HG03558 (cell line): ENCODE results near the gene ZNF41.
"Not testable (repeated sequence)": the region's sequence is repeated elsewhere in the genome, so short reads cannot be mapped to it uniquely, and the experiment has no call there.

ENCODE experiments used
- ATAC-seq: cut with Tn5 transposase; IDR thresholded peaks from one replicate; pipeline ENCODE4 v1.9.1; 2021; ENCODE audit warnings: moderate number of reproducible peaks; ENCODE audit not compliant: unreplicated experiment; ENCODE audit errors: extremely low read depth

Gene ZNF41

DNA sequence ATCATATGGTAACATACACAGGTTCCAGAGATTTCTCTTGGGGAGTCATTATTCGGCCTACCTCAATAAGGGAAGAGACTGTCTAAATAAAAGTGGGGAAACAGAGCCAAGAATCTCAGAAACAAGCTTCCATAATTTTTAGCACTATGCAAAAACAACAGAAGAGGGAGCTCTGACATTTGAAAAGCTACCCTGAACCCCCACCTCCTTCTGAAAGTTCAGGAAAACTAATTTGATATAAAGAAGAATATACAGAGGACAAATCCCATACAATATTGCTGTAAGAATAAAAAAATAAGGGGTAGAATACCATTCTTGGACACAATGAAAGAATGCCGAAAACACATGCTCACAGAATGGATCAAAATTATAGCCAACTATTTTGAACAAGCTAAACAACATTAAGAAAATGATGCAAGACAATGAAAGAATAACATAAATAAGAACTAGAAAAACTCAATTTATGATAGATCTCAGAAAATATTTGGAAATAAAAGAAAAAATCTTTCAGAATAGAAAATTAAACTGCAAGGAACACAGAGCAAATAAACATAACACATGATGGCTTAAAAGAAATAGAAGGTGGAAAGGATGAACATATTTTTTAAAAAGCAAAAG lies 14.4 kb upstream of the ZNF41 start:
- no peak for ATAC-seq

DNA sequence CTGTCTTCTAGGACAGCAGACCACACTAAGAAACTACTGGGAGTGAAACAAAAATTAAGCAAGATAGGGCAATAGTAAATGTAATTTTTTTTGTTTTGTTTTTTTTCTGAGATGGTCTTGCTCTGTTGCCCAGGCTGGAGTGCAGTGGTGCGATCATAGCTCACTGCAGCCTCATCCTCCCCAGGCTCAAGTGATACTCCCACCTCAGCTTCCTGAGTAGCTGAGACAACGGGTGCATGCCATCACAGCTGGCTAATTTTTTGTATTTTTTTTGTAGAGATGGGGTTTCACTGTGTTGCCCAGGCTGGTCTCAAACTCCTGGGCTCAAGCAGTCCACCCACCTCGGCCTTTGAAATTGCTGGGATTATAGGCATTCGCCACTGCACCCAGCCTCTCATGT lies 9.1 kb upstream of the ZNF41 start:
- ATAC-seq: not testable (repeated sequence)

DNA sequence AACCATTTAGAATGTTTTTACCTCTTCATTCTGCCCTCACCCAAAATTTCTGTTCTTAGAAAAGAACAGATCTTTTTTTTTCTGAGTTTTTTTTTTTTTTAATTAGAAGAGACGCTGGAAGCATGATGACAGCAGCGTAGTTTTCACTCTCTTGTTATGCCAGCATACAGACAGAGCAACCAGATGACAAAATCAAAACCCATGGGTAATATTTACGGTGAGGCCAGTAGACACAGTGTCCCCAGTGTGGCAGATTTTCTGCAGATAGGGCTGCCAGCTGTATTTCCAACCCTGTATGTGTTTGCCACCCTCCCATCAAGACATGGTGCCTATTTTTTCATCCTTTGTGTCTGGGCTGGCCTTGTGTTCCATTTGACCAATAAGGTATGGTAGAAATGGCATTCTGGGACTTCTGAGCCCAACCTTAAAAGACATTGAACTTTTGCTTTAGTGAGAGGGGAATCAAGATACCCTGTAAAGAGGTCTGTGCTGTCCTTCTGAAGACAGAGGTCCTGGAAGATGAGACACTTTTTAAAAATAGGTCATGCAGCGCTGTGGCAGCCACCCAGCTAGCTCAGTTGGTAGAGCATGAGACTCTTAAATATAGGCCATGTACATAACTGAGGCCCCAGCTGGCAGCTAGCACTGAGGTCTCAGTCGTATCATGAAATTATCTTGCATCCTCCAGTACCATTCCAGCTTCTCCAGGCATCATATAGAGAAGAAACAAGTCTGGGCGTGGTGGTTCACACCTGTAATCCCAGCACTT lies 6.7 kb upstream of the ZNF41 start:
- ATAC-seq: no peak

DNA sequence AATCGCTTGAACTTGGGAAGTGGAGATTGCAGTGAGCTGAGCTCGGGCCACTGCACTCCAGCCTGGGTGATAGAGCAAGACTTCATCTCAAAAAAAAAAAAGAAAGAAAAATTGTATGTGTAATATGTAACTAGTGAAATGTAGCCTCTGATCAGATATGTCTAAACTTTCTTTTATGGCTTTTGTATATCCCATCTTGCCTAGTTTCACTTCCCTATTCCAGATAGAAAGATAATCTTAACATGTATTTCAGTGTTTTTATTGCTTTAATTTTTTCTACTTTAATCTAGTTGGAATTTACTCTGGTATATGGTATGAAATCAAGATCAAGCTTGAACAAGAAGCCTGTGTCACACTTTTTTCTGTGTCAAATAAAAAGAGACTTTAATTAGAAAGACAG lies 1.9 kb upstream of the ZNF41 start:
- ATAC-seq: no peak

DNA sequence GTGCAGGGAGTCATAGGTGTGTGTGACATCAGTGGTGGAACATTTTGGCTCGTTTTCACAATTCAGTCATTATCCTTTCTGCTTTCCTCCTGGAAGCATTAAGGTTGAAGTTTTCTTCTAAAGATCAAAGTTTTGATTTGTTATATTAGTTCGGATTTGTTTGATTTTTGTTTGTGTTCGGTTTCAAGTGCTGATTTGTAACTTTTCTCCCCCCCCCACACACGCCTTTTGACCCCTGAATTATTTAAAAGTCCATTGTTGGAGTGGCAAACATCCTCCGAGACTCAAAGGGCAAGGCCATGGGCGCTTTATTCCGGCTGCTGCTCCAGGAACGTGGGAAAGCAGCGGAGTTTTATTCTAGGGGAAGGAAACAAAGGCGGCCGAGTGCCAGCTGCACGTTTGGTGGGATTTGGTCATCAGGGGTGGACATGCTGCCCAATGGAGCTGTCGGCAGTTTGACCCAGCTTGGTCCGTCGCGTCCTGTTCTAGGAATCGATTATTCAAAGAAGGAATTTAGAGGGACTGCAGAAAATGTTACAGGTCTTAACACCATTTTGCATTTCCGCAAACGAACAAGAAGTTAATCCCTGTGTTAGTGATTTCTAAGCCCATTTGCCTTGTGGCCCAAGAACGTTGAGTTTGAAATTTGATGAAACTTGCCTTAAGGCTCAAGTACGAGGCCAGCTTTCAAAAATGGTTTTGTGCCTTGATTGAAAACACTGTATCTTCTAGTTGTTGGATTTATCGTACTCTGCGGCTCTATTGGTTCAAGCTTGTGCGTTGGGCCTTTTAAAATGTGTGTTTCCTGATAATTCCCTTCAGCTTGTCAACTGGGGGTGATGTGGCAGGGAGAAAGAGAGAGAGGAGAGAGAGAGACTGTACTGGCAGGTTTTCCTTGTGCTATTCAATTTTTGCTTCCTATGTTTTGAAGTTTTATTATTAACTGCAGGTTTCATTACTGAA lies 565 bp upstream of the ZNF41 start:
- no peak for ATAC-seq

DNA sequence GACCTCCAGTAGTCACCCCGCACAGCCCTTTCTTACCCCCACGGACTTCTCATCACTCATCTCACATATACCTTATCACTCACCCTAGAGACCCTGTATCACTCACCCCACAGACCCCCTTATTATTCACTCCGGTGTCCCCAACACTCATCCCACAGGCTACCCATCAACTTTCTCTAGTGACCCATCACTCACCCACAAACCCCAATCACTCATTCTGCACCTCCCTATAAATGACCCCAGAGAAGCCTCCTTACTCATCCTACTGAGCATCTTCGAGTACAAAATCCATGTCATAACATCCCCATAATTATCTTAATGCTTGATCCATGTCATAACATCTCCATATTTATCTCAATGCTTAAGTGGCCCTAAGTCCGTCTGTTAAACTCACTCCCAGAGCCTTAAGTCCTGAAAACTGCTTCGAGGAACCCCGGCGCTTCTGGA lies 934 bp downstream of the ZNF41 start:
- no peak for ATAC-seq

DNA sequence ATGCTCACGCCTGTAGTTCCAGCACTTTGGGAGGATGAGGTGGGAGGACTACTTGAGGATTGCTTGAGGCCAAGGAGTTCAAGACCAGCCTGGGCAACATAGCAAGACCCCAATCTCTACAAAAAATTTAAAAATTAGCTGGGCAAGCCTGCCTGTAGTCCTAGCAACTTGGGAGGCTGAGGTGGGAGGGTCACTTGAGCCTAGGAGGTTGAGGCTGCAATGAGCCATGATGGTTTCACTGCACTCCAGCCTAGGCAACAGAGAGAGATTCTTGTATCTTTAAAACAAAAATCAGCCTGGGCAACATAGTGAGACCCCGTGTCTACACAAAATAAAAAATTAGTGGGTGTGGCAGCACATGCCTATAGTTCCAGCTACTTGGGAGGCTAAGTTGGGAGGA lies 1.9 kb downstream of the ZNF41 start:
- no peak for ATAC-seq

DNA sequence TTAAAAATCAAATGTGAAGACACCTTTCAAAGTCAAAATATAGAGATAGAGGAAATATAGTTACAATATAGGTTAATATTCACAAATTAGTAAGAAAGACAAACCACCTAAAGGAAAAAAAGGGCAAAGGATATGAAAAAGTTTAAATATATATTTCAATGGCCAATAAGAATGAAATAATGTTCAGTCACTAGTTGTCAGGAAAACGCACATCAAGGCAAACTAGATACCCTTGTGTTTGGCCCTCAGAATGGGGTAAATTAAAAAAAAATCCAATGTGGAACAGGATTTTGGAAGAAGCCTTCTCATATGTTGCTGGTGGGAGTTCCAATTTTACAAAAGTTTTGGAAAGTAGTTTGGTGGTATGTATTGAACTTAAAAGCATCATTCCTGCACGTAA lies 2.4 kb downstream of the ZNF41 start:
- no peak for ATAC-seq

DNA sequence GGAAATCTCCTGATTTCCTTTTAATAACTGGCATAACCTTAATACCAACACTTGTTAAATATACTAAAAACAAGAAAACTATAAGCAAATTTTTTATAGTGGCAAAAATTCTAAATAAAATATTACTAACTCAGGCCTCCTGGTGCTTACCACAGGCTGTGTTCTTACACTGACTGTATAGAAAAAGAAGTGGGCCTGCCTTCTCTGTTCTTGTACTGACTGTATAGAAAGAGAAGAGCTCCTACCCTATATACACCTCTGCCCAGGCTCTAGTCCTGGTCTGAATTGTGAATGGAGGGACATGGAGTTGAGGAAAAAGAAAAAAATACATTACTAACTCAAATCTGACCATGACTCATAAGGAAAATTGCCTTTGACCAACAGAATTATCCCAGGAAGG lies 7.5 kb downstream of the ZNF41 start:
- ATAC-seq: no peak

DNA sequence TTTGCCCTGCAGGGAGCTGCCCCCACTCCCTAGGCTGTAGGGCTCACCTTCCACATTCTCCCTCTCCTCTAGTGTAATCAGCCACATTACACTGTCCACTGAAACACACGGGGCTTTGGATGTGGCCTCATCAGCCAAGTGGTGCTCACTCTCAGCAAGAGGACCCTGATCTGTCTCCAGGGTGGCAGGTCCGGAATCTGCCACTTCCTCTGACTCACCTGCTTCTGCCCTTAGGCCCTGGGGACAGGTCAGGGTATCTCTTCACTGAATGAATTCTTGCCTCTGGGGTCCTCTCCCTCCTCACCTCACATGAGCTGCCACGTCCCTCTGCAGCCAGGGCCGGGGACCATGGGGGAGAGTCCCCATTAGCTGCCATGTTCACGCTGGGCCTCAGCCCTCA lies 15.9 kb downstream of the ZNF41 start:
- ATAC-seq: no peak

DNA sequence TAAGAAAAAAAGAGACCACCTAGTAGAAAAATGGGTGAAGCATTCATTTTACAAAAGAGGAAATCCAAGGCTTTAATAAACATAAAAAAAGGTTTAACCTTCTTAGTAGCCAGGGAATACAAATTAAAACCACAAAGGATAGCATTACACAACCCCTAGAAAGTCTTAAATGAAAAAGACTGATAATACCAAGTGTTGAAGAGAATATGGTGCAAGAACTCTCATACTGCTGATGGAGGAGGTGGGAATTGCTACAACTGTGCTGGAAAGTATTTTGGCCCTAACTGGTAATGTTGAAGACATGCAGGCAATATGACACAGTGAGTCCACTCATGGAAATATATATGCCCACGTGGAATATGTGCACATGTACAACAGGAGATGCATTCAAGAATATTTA lies 22.5 kb downstream of the ZNF41 start:
- no peak for ATAC-seq

DNA sequence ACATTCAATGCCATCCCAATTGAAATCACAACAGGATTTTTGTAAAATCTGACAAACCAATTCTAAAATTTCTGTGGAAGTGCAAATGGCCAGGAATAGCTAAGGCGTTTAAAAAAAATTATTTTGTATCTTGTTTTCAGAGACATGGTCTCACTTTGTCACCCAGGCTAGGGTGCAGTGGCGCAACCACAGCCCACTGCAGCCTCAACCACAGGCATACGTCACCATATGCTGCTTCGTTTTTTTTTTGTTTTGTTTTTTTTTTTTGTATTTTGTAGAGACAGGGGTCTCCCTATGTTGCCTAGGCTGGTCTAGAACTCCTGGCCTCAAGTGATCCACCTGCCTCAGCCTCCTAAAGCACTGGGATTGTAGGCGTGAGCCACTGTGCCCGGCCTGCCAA lies 24.5 kb downstream of the ZNF41 start:
- no peak for ATAC-seq

DNA sequence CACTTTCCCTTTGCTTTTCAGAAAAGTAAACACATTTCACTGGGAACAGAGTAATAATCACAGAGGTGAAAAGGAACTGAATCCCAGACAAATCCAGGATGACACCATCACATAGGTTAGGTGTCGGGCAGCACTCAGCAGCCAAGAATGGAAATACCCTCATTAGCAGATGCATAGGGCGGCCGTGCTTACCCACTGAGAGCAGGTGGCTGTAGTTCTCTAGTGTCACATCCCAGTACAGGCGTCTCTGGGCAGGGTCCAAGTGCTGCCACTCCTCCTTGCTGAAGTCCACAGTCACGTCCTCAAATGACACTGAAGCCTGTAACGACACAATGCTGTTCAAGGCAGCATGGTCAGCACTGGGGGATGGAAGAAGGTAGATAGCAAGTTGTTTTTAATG lies 26.9 kb downstream of the ZNF41 start:
- no peak for ATAC-seq

DNA sequence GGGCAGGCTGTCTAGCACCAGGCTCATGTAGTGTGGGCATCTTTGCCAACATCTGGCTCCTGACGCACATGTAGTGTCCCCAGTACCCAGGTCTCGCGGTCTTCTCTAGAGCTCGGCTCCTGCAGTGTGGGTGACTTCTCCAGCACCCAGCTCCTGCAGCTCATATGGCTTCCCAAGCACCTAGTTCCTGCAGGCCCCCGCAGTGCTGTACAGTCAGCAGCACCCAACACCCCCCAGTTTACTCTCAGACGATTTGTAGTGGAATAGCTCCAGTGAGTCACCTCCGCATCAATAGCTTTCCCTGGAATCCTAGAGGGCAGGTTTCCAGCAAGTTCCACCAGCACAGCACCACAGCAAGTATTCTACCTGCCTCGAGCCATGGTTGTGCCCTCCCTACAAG lies 30.9 kb downstream of the ZNF41 start:
- no peak for ATAC-seq

DNA sequence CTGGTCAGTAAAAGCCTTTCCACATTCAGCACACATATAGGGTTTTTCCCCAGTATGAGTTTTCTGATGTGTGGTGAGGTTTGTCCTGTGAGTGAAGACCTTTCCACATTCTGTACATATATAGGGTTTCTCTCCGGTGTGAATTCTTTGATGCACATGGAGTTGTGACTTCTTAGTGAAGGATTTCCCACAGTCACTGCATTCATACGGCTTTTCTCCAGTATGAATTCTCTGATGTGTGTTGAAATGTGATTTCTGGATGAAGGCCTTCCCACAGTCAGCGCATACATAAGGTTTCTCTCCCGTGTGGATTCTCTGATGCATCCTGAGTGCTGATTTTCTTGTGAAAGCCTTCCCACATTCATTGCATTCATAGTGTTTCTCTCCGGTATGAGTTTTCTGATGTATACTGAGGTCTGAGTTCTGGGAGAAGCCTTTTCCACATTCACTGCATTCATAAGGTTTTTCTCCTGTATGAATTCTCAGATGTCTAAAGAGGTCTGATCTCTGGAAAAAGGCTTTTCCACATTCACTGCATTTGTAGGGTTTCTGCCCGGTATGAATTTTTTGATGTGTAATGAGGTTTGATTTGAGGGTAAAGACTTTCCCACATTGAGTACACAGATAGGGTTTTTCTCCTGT lies 34.7 kb downstream of the ZNF41 start:
- ATAC-seq: no peak

DNA sequence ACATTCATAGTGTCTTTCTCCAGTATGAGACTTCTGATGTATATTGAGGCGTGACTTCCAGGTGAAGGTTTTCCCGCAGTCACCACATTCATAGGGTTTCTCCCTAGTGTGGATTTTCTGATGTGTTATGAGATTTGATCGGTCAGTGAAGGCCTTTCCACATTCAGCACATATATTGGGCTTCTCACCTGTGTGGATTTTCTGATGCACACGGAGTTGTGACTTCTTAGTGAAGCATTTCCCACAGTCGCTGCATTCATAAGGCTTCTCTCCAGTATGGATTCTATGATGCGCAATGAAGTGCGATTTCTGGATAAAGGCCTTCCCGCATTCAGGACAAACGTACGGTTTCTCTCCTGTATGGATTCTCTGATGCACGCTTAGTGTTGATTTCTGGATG lies 35.4 kb downstream of the ZNF41 start:
- no peak for ATAC-seq

DNA sequence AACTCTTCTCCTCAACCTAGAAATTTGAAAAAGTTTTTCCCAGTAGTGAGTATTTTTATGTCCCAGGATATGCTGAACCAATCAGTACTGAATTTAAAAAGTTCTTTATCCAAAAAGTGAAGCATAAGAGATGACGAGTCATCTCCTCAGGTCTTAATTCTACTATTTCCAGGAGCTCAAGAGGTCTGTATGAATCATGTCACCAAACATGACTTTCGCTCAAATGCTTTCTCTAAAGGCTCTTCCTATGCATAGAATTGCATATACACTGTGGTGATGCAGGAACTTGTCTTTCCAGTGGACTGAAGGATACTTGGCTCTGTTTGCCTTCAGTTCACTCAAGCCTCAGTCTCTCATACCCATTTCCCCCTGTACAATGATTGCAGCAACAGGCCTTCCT lies 36.1 kb downstream of the ZNF41 start:
- ATAC-seq: no peak

DNA sequence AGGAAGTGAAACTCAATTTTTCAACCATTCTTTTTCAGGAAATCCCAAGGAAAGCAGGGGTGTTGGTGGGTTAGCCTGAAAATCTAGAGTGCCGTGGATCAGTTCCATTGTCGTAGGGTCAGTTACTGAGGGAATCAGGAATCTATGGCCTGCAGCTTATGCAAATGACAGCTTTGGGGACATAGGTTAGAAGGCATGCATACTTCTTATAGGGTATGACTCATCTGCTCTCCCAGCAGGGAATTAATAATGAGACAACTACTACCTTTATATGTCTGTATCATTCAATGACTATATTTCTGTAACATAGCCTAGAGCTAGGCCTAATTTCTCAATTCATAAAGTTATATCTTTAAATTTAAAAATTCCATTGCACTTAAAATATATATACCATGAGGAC lies 36.6 kb downstream of the ZNF41 start:
- no peak for ATAC-seq

DNA sequence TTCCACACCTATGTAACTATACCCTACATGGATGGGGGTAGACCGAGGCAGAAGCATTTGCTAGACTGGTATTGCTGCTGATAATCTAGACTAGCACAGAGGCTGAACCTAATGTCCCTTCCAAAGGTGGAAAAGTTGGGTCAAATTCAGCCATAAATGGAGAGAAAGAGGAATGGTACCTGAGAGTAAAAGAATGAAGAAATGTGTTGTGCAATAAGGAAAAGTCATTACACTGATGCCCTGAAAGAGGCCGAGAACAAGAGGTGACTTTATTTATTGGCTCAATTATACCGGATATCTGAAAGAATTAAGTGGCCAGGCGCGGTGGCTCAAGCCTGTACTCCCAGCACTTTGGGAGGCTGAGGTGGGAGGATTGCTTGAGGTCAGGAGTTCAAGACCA lies 52.1 kb downstream of the ZNF41 start:
- ATAC-seq: no peak

DNA sequence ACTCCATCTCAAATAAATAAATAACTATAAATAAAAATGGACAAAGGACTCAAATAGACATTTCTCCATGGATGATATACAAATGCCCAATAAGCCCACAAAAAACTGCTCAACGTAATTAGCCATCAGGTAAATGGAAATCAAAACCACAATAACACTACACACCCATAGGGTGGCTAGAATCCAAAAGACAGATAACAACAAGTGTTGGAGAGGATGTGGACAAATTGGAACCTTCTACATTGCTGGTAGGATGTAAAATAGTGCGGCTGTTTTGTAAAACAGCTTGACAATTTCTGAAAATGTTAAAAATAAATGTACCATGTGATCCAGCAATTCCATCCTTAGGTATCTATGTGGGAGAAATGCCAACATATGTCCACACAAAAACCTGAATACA lies 60.6 kb downstream of the ZNF41 start:
- no peak for ATAC-seq

DNA sequence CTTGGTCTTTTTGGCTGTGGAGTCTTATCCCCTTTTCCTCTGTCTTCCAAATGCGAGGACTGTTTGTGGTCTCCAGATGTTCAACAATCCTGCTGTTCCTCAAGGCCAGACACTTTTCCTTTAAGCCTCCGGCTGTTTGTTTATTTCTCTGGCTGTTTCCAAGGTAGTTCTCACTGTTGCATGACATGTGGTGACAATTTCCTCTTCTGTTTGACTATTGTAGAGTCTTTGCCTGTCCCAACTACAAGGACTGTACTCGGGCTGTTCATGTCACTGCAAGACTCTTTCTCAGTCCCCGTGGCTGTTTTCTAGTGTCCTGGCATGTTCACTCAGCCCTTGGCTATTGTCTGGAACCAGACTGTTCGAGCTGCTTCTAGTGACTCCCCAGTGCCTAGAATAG lies 62.1 kb downstream of the ZNF41 start:
- no peak for ATAC-seq
